Stimulated activated CD4-positive, alpha-beta T cell treated with anti-CD3 and anti-CD28 coated beads, Interleukin-1b, Interleukin-23, amount 100 ng/mL, for 1 hour (primary cell): ENCODE data around the gene MAGI2.
"Not testable (repeated sequence)": the region's sequence is repeated elsewhere in the genome, so short reads cannot be mapped to it uniquely, and the experiment has no call there.

Experiments used
- DNase-seq, 2 donors: peaks; one replicate each; pipeline ENCODE4 v3.0.0-alpha.2; 2020; ENCODE audit warnings: low read depth in 2 of 2

Gene MAGI2

GRCh38 chr7:79055722-79056415 is 397.6 kb downstream of the MAGI2 start:
- DNase-seq: no peak

- DNase-seq: no peak
These were observed 401.6 kb downstream of the MAGI2 start for GRCh38 chr7:79051915-79052314.

GRCh38 chr7:79050603-79051002 is 402.9 kb downstream of the MAGI2 start:
- no peak for DNase-seq

GRCh38 chr7:79046061-79046460 is 407.4 kb downstream of the MAGI2 start:
- no peak for DNase-seq

- DNase-seq: no peak
These were observed 416.5 kb downstream of the MAGI2 start for GRCh38 chr7:79037001-79037400.

GRCh38 chr7:79036356-79036755 is 417.1 kb downstream of the MAGI2 start:
- DNase-seq: no peak

GRCh38 chr7:79035858-79036257 is 417.6 kb downstream of the MAGI2 start:
- DNase-seq: no peak

GRCh38 chr7:79034730-79035129 is 418.7 kb downstream of the MAGI2 start:
- DNase-seq: no peak

- not testable (repeated sequence) for DNase-seq
These were observed 433.8 kb downstream of the MAGI2 start for GRCh38 chr7:79019711-79020110.

GRCh38 chr7:79011921-79012320 is 441.5 kb downstream of the MAGI2 start:
- DNase-seq: no peak

- no peak for DNase-seq
These were observed 443.8 kb downstream of the MAGI2 start for GRCh38 chr7:79009647-79010046.

GRCh38 chr7:79008786-79009185 is 444.7 kb downstream of the MAGI2 start:
- DNase-seq: no peak

- no peak for DNase-seq
These were observed 457.5 kb downstream of the MAGI2 start for GRCh38 chr7:78996013-78996412.

- no peak for DNase-seq
These were observed 460.1 kb downstream of the MAGI2 start for GRCh38 chr7:78993341-78993740.

- no peak for DNase-seq
These were observed 468.0 kb downstream of the MAGI2 start for GRCh38 chr7:78985509-78985908.

GRCh38 chr7:78983483-78983882 is 470.0 kb downstream of the MAGI2 start:
- no peak for DNase-seq

GRCh38 chr7:78970440-78970916 is 483.0 kb downstream of the MAGI2 start:
- no peak for DNase-seq

GRCh38 chr7:78968951-78969350 is 484.5 kb downstream of the MAGI2 start:
- no peak for DNase-seq

GRCh38 chr7:78967561-78967960 is 485.9 kb downstream of the MAGI2 start:
- DNase-seq: not testable (repeated sequence)

- DNase-seq: no peak
These were observed 486.4 kb downstream of the MAGI2 start for GRCh38 chr7:78967046-78967445.

- no peak for DNase-seq
These were observed 494.0 kb downstream of the MAGI2 start for GRCh38 chr7:78959477-78959876.

GRCh38 chr7:78955329-78955728 is 498.1 kb downstream of the MAGI2 start:
- no peak for DNase-seq

- DNase-seq: no peak
These were observed 499.6 kb downstream of the MAGI2 start for GRCh38 chr7:78953726-78954363.
